Measurements from ENCODE around the gene P2RX5.

P2RX5 gene

DNA sequence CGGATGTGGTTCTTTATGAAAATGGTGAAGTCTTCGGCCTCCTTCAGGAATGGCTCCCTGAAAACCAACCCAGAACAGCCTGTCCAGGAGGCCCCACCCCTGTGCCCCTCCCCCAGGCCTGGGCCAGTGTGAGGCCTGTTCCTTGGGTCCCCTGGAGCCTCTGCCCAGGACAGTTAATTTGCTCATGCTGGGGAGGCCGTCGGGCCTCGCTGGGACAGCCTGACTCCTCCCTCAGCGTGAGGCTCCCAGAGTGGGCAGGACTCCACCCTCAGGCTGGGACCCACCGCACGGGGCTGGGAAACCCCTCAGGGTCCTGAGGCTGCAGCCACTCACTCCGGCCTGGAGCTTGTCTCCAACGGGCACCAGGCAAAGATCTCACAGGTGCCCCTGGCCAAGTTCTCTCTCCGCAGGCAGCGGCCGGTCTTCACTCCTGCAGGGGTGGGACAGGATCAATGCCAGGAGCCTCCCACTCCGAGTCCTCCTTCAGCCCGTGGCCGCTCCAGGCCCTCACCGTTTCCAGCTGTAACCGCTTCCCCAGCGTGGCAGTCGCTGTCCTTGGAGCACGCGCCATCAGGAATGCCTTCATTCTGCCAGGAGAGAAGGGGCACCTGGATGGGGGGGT lies 5.8 kb downstream of the P2RX5 start:
- H3K36me3 ChIP-seq (ENCODE audit: control insufficient read depth, insufficient read depth, low read length), result no peaks in the 10 kb centered on the region
- no peaks in the 10 kb centered on the region for H3K4me1 ChIP-seq (ENCODE audit: control insufficient read depth, insufficient read depth, low read length)

DNA sequence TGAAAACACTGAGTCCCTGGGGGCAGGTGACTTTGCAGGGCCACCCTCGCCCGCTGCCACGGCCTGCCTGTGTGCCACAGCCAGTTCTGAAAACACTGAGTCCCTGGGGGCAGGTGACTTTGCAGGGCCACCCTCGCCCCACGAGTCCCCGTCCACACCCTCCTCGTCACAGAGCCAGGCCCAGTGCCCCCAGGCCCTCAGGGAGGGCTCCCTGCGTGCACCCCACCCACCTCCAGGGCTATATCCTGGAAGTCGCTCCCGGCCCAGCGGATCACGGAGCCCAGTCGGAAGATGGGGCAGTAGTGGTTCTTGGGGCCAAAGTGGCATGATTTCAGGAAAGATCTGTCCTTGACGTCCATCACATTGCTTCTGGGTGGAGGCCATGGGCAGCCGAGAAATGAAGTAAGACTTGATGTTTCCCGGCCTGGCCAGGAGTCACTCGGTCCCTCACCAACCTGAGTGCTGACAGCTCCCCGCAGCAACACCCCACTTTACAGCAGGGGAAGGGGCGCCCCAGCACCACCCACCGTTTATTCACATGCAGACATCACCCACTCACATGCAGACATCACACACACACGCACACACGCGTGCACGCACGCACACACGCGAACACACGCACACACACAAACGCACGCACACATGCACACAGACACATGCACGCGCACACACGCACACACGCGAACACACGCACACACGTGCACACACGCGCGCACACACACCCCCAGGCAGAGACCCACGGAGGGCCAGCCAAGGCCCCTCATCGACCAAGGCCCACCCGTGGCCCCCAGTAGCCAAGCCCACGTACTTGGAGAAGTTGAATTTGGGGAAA lies 6.5 kb downstream of the P2RX5 start:
- H3K27me3 ChIP-seq (ENCODE audit: control insufficient read depth, insufficient read depth, low read length), result peaks cover 2% of the 10 kb centered on the region
- no peaks in the 10 kb centered on the region for H3K4me1 ChIP-seq (ENCODE audit: control insufficient read depth, insufficient read depth, low read length)
- no peaks in the 10 kb centered on the region for H3K9me3 ChIP-seq (ENCODE audit: control insufficient read depth, insufficient read depth, low read length)
- no peaks in the 10 kb centered on the region for H3K36me3 ChIP-seq (ENCODE audit: control insufficient read depth, insufficient read depth, low read length)
- no peak overlapping the region for H3K9ac ChIP-seq (ENCODE audit: low read depth, low read length)
- H3K4me3 ChIP-seq (ENCODE audit: low read depth, low read length), result no peak overlapping the region

More for the DNA sequence above, 5.8 kb downstream of the P2RX5 start:
- Histone ChIP-seq H3K9ac (ENCODE audit: low read depth, low read length) (no peak overlapping the region), H3K27me3 (ENCODE audit: control insufficient read depth, insufficient read depth, low read length) (peaks cover 9% of the 10 kb centered on the region), H3K4me3 (ENCODE audit: low read depth, low read length) (no peak overlapping the region), H3K9me3 (ENCODE audit: control insufficient read depth, insufficient read depth, low read length) (no peaks in the 10 kb centered on the region)

DNA sequence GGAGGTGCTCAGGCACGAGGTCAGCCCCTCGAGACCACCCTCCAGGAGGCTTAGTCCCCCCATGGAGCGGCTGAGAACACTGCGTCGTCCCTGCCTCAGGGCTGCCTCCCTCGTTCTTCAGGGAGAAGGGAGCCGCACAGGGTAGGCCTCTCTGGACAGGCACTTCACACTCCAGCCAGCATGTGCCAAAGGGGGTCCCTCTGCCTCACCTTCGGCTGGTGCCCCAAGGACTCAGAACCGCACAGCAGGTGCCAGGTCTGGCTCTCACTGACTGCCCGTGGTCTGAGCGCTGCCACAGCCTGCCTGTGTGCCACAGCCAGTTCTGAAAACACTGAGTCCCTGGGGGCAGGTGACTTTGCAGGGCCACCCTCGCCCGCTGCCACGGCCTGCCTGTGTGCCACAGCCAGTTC lies 7.1 kb downstream of the P2RX5 start:
- no peaks in the 10 kb centered on the region for H3K27me3 ChIP-seq (ENCODE audit: control insufficient read depth, insufficient read depth, low read length)
- no peaks in the 10 kb centered on the region for H3K9me3 ChIP-seq (ENCODE audit: control insufficient read depth, insufficient read depth, low read length)
- H3K9ac ChIP-seq (ENCODE audit: low read depth, low read length), result no peak overlapping the region
- H3K4me3 ChIP-seq (ENCODE audit: low read depth, low read length), result no peak overlapping the region
- H3K36me3 ChIP-seq (ENCODE audit: control insufficient read depth, insufficient read depth, low read length), result no peaks in the 10 kb centered on the region
- H3K4me1 ChIP-seq (ENCODE audit: control insufficient read depth, insufficient read depth, low read length), result no peaks in the 10 kb centered on the region

DNA sequence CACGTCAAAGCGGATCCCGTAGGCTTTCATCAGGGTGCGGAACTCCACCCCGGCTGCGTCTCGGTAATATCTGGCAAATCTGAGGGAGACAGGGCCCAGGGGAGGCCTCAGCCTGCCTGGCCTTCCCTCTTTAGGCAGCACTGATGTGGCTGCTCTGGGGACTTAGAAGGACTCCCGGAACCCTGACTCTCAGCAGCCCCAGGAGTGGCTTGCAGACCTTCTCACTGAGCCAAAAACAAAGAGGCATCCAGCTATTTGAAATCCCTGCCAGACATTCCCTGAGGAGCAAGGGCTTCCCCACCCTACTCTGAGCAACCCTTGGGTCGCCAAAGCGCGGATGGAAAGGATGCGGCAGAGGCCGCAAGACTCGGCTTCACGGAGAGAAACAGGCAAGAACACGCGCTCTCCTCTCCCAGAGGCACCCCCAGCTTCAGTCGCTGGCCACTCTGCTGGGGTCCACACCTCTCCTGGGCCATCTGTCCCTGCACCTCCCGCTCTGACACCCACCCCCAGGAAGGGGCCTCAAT lies 7.9 kb downstream of the P2RX5 start:
- H3K9ac ChIP-seq (ENCODE audit: low read depth, low read length), result no peak overlapping the region
- no peaks in the 10 kb centered on the region for H3K36me3 ChIP-seq (ENCODE audit: control insufficient read depth, insufficient read depth, low read length)
- H3K4me1 ChIP-seq (ENCODE audit: control insufficient read depth, insufficient read depth, low read length), result no peaks in the 10 kb centered on the region
- H3K4me3 ChIP-seq (ENCODE audit: low read depth, low read length), result no peak overlapping the region
- no peaks in the 10 kb centered on the region for H3K27me3 ChIP-seq (ENCODE audit: control insufficient read depth, insufficient read depth, low read length)
- H3K9me3 ChIP-seq (ENCODE audit: control insufficient read depth, insufficient read depth, low read length), result no peaks in the 10 kb centered on the region

DNA sequence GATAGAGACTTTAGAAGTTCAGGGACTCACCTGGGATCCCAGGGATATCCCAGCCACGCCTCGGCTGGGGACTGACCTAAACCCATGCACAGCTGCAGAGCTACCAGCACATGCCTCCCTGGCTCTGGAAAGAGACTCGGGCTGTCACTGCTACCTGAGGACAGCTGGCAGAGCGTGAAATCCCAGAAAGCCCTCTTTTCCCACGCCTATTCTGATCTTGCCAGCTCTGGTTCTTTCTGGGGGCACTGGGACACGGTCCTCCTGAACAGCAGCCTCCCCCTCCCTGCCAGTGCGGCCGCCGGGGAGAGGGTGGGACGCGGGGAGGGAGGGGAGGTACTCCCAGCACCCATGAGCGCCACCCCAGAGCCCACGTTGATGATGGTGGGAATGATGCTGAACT lies 10.8 kb downstream of the P2RX5 start:
- Histone ChIP-seq H3K36me3 (ENCODE audit: control insufficient read depth, insufficient read depth, low read length) (no peaks in the 10 kb centered on the region), H3K9me3 (ENCODE audit: control insufficient read depth, insufficient read depth, low read length) (no peaks in the 10 kb centered on the region), H3K4me3 (ENCODE audit: low read depth, low read length) (no peak overlapping the region), H3K9ac (ENCODE audit: low read depth, low read length) (no peak overlapping the region), H3K27me3 (ENCODE audit: control insufficient read depth, insufficient read depth, low read length) (no peaks in the 10 kb centered on the region), H3K4me1 (ENCODE audit: control insufficient read depth, insufficient read depth, low read length) (no peaks in the 10 kb centered on the region)

DNA sequence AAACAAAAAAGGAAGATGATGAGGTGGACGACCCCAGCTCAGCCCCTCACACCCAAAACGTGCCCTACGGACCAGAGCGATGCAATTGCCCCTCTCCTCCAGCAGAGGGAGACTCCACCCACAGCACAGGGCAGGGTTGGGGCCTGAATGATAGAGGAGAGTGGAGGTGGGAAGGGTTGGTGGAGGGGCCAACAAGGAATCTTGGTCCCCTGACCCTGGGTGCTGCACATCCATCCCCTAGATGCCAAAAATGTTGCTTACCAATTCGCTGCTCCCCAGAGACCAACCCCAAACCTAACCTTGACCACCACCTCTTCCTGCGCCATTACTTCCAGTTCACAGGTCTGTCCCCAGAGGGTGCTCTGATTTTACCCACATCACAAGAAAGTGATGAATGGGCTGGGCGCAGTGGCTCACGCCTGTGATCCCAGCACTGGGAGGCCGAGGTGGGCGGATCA lies 12.9 kb downstream of the P2RX5 start:
- Histone ChIP-seq H3K36me3 (ENCODE audit: control insufficient read depth, insufficient read depth, low read length) (no peaks in the 10 kb centered on the region), H3K27me3 (ENCODE audit: control insufficient read depth, insufficient read depth, low read length) (no peaks in the 10 kb centered on the region), H3K4me1 (ENCODE audit: control insufficient read depth, insufficient read depth, low read length) (no peaks in the 10 kb centered on the region), H3K9ac (ENCODE audit: low read depth, low read length) (no peak overlapping the region), H3K9me3 (ENCODE audit: control insufficient read depth, insufficient read depth, low read length) (no peaks in the 10 kb centered on the region), H3K4me3 (ENCODE audit: low read depth, low read length) (peak overlapping the region; percentile 13)

DNA sequence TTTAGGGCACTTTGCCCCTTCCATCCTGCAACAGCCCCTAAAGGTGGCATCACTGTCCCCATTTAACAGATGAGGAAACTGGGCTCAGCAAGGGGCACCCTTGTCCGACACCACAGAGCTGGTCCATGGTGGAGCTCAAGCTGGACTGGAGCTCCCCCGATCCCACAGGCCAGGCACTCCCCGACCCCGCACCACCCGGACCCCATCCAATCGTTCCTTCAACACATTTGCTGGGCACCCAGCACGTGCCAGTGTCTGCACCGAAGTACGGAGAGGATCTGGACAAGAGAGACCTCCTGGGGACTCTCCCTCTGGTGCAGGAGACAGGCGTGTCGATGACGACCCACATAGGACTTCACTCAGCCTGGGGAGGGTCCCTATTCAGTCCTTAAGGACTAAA lies 13.9 kb downstream of the P2RX5 start:
- H3K27me3 ChIP-seq (ENCODE audit: control insufficient read depth, insufficient read depth, low read length), result no peaks in the 10 kb centered on the region
- no peaks in the 10 kb centered on the region for H3K4me1 ChIP-seq (ENCODE audit: control insufficient read depth, insufficient read depth, low read length)
- H3K9ac ChIP-seq (ENCODE audit: low read depth, low read length), result no peak overlapping the region
- H3K9me3 ChIP-seq (ENCODE audit: control insufficient read depth, insufficient read depth, low read length), result no peaks in the 10 kb centered on the region
- no peak overlapping the region for H3K4me3 ChIP-seq (ENCODE audit: low read depth, low read length)
- H3K36me3 ChIP-seq (ENCODE audit: control insufficient read depth, insufficient read depth, low read length), result no peaks in the 10 kb centered on the region

DNA sequence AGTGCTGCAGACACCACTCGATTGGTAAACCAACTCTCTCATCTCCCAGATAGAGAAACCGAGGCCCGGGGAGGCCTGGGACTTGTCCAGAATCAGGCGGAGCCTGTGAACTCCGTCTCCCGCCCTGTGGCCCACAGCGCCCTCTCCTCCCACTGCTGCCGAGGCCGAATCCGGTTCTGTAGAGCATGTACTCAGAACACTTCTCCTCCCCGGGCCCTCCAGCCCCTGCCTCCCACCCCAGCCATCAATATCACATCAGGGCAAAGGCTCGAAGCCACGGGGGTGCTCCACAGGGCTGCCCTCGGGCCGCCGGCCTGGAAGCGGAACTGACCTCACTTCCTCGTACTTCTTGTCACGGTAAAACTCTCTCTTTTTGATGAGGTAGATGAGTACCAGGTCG lies 14.4 kb downstream of the P2RX5 start:
- Histone ChIP-seq H3K27me3 (ENCODE audit: control insufficient read depth, insufficient read depth, low read length) (no peaks in the 10 kb centered on the region), H3K4me1 (ENCODE audit: control insufficient read depth, insufficient read depth, low read length) (no peaks in the 10 kb centered on the region), H3K4me3 (ENCODE audit: low read depth, low read length) (no peak overlapping the region), H3K9ac (ENCODE audit: low read depth, low read length) (no peak overlapping the region), H3K9me3 (ENCODE audit: control insufficient read depth, insufficient read depth, low read length) (no peaks in the 10 kb centered on the region), H3K36me3 (ENCODE audit: control insufficient read depth, insufficient read depth, low read length) (no peaks in the 10 kb centered on the region)

DNA sequence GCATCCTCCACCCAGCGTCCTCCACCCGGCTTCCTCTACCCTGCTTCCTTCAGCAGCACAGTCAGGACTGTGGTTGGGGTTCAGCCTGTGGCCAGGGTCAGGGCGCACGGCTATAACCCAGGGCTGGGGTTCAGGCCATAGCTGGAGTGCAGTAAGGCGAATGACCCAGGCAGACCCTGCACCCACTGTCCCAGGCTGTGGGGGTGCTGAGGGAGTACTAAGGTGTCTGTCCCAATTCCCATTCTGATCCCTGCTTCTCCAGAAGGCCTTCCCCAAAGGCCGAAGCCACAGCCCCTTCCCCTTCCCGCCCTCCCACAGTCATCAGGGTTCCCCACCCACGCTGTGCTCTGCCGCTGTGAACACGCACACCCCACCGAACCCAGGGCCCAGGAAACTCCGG lies 14.9 kb downstream of the P2RX5 start:
- no peak overlapping the region for H3K9ac ChIP-seq (ENCODE audit: low read depth, low read length)

DNA sequence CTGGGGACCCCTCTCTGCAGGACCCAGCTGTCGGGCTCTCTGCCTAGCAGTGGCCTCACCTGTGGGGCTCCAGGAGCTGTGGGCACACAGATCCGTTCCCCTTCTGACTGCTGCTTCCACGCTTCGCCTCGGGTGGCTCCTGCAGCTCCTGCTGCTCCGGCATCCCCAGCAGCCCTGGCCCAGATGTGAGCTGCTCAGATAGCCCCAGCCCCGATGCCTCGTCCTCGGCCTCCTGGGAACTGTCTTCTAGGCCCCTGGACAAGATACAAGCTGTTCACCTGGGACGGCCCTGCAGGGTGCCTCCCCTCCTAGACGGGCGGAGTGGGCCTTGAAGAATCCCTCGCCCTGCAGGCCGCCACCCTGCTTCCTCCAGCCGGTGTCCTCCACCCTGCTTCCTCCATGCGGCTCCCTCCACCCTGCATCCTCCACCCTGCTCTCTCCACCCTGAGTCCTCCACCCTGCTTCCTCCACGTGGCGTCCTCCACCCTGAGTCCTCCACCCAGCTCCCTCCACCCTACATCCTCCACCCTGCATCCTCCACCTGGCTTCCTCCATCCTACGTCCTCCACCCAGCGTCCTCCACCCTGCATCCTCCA lies 16.3 kb downstream of the P2RX5 start:
- Histone ChIP-seq H3K36me3 (ENCODE audit: control insufficient read depth, insufficient read depth, low read length) (no peaks in the 10 kb centered on the region), H3K4me1 (ENCODE audit: control insufficient read depth, insufficient read depth, low read length) (no peaks in the 10 kb centered on the region), H3K4me3 (ENCODE audit: low read depth, low read length) (no peak overlapping the region), H3K9ac (ENCODE audit: low read depth, low read length) (no peak overlapping the region), H3K27me3 (ENCODE audit: control insufficient read depth, insufficient read depth, low read length) (no peaks in the 10 kb centered on the region), H3K9me3 (ENCODE audit: control insufficient read depth, insufficient read depth, low read length) (no peaks in the 10 kb centered on the region)

More for the DNA sequence above, 14.9 kb downstream of the P2RX5 start:
- Histone ChIP-seq H3K27me3 (ENCODE audit: control insufficient read depth, insufficient read depth, low read length) (no peaks in the 10 kb centered on the region), H3K36me3 (ENCODE audit: control insufficient read depth, insufficient read depth, low read length) (no peaks in the 10 kb centered on the region), H3K4me1 (ENCODE audit: control insufficient read depth, insufficient read depth, low read length) (no peaks in the 10 kb centered on the region), H3K9me3 (ENCODE audit: control insufficient read depth, insufficient read depth, low read length) (no peaks in the 10 kb centered on the region), H3K4me3 (ENCODE audit: low read depth, low read length) (no peak overlapping the region)

DNA sequence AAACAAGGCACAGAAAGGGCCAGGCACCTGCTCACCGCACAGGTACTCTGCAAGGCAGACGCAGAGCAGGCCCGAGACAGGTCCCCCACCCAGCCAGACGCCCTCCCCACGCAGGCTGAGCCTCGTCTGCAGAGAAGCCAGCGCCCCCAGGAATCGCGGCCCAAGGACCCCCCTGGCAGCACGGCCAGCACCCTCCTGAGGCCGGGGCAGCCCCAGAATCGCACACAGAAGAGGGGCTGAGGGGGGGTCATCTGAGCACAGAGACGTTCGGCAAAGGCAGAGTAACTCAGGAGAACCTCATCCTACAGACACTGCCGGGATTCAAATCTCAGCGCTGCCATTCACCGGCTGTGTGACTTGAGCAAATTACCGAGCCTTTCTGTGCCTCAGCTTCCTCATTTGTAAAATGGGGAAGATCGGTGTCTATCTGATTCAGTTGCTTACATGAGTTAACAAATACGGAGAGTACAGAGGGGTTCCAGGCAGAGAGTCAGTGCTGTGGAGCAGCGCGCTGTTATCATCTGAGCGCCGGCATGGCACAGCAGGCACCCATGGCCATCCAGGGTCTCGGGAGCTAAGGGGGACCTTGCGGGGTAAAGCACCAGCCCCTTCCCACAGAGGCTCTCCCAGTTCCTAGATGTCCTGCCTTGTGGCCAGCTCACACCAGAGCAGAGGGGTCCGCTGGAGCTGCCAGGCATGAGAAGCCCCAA lies 17.0 kb downstream of the P2RX5 start:
- Histone ChIP-seq H3K9ac (ENCODE audit: low read depth, low read length) (no peak overlapping the region), H3K36me3 (ENCODE audit: control insufficient read depth, insufficient read depth, low read length) (no peaks in the 10 kb centered on the region), H3K4me1 (ENCODE audit: control insufficient read depth, insufficient read depth, low read length) (no peaks in the 10 kb centered on the region), H3K27me3 (ENCODE audit: control insufficient read depth, insufficient read depth, low read length) (no peaks in the 10 kb centered on the region), H3K4me3 (ENCODE audit: low read depth, low read length) (no peak overlapping the region), H3K9me3 (ENCODE audit: control insufficient read depth, insufficient read depth, low read length) (no peaks in the 10 kb centered on the region)
